HG03039 (cell line): ENCODE results near the gene LMLN.
"Not testable (repeated sequence)": the region's sequence is repeated elsewhere in the genome, so short reads cannot be mapped to it uniquely, and the experiment has no call there.

Experiments
- ATAC-seq: cut with Tn5 transposase; IDR thresholded peaks from one replicate; pipeline ENCODE4 v1.9.1; 2021; ENCODE audit warnings: mild to moderate bottlenecking, moderate library complexity; ENCODE audit not compliant: unreplicated experiment

LMLN gene

DNA sequence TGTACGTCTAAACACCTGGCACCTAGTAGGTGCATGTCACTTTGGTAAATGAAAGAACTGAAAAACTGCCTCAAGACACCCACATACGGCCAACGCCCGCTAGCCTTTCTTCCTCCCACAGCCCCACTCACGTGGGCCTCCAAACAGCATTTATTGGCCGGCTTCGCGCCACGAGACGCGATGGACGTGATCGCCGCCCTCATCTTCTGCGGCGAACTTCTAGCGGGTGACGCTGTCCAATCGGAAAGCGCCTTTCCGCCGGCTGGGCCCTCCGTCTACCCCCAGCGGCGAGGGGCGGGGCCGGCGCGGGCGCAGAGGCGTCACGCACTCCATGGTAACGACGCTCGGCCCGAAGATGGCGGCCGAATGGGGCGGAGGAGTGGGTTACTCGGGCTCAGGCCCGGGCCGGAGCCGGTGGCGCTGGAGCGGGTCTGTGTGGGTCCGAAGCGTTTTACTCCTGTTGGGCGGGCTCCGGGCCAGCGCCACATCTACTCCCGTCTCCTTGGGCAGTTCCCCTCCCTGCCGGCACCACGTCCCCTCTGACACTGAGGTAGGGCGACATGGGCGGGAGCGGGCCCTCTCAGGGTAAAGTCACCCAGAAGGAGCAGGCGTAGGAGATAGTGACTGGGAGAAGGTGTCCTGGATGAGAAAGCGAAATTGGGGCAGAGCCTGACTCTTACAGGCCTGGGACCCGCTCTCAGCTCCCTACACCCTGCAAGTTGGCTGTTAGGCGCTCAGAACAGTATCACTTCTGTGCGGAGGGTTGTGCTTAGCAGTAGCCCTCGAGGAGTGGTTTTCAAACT lies at the start of gene LMLN:
TSS of gene LMLN (plus strand) at position 327 of the 803 bp plus-strand sequence. CDS start at position 356, 29 bp downstream.
- ATAC-seq, result peak; percentile 97

DNA sequence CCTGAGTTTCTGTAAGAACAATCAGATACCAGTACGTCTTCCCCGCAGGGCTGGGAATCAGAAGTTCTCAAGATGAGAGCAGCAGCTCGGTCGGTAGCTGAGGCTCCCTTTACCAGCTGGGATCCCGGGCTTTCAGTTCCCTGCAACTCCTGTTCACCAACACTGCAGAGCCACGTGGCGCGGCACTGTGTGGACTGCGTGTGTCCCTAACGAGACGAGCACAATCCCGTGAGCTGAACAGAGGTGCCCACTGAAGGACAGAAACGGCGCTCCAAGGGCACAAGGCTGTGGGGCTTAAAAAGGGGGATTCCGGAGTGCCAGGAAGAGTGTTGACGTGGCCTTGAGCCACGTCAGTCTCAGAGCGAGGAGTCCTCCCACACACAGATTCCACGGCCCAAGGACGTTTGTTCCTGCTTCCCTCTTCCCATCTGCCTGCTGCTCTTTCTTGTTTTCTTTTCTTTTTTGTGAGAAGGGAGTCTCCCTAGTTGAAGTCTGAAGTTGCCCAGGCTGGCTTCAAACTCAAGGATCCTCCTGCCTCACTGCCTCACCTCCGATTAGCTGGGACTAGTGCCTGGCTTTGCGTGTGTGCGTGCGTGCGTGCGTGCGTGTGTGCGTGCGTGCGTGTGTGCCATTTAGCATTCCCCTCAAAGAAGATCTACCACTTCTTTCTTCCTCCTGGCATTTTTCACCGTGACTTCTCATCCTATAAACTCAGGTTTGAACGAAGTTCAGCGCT lies 47.1 kb upstream of the LMLN start:
- no peak for ATAC-seq

- no peak for ATAC-seq
Observed at GRCh38 chr3:197913641-197914380, 46.2 kb upstream of the LMLN start.

GRCh38 chr3:197921429-197922275 lies 38.4 kb upstream of the LMLN start:
- ATAC-seq, result not testable (repeated sequence)

GRCh38 chr3:197926418-197926817 lies 33.6 kb upstream of the LMLN start:
- ATAC-seq, result no peak

GRCh38 chr3:197927578-197927977 lies 32.4 kb upstream of the LMLN start:
- not testable (repeated sequence) for ATAC-seq

DNA sequence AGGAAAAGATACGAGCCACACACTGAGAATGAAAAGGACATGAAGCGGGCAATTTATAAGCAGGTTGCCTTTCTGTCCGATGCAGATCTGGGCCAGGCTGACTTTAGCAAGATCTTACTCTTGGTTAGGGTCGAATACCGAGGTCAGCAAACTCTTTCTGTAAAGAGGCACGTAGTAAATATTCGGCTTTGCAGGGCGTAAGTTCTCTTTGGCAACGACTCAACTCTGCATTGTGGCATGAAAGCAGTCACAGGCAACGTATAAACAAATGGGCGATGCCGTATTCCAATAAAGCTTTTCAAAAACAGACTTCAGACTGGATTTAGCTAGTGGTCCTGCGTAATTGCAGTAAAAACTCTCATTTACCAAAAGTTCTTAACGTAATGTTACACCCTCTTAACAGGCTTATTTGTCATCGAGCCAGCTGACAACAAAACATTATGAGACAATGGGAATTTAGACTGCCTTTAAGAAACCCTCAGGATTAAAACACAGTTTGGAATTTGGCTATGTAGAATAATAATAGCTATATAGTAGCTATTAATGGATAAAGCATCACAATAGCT lies 23.1 kb upstream of the LMLN start:
- no peak for ATAC-seq

DNA sequence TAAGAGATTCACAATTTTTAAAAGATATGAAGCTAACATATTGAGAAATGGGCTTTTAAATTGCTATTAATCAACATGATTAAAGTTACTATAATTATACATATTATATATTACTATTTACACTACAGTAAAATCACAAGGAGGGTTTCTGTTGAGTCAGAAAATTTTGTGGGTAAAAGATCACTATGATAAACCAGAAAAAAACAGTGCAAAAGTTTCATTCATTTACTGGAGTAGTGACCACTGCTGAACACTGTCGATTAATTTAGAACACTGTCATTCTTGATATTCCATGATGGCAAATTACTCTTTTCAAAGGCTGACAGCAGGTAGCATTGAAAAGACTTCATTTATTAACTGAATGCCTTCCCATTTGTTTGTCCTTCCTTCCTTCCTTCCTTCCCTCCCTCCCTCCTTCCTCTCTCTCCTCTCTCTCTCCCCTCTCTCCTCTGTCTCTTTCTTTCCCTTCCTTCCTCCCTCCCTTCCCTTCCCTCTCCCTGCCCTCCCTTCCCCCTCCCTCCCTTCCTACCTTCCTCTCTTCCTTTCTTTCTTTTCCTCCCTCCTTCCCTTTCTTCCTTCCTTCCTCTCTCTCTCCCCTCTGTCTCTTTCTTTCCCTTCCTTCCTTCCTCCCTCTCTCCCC lies 19.2 kb upstream of the LMLN start:
- no peak for ATAC-seq

DNA sequence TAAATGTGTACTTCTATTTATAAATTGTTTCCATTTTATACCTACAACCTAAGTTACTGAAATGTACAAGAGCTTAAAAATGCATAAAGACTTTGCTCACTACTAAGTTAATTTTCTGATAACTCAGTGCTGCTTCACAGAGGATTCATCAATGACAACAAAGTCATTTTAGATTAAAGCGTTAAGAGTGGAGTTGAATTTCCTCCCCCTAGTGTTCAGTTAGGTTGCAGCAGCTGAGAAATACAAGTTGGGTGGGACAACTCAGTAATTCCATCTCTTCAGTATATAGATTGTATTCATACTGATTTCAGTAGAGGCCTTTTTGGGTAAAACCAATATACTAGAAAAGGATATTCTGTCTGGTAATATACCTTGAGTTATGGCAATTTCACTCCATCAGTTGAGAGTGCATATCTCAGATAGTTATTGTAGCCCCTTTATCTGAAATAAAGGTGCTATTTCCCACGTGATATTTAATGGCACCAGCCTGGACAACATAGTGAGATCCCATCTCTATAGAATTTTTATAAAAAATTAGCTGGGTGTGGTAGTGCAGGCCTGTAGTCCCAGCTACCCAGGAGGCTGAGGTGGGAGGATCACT lies 17.0 kb upstream of the LMLN start:
- ATAC-seq, result no peak

DNA sequence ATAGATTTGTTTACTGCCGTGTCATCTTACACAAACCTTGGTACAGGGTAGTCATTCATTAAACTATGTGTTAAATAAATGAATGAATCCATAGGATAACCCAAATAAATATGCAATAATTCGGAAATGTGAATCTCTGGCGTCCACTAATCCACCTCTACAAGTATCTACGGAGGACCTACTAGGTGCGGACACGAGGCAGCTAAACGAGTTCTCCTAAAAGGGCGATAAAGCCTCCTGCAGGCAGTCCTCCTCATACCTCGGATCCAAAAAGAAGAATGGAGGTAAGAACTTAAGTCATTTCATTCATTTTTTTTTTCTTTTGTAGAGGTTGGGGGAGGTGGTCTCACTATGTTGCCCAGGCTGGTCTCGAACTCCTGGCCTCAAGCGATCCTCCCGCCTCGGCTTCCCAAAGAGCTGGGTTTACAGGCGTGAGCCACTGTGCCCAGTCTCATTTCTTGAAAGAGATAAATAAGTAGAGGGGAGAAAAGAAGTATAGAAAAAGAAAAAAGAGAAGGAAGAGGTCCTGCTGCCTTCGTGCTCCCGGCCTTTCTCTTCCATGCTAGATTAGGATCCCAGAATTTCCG lies 10.7 kb upstream of the LMLN start:
- no peak for ATAC-seq

- ATAC-seq, result peak; percentile 76
Observed at GRCh38 chr3:197949778-197950676, 10.0 kb upstream of the LMLN start, which contains the start of gene RPL35A. Gene RPL35A, plus strand, starts transcription at chr3:197950190. Its CDS starts 778 bp downstream, at chr3:197950968.

GRCh38 chr3:197950677-197951061 lies 9.3 kb upstream of the LMLN start:
- ATAC-seq, result no peak

- no peak for ATAC-seq
Observed at GRCh38 chr3:197951392-197951990, 8.5 kb upstream of the LMLN start.

DNA sequence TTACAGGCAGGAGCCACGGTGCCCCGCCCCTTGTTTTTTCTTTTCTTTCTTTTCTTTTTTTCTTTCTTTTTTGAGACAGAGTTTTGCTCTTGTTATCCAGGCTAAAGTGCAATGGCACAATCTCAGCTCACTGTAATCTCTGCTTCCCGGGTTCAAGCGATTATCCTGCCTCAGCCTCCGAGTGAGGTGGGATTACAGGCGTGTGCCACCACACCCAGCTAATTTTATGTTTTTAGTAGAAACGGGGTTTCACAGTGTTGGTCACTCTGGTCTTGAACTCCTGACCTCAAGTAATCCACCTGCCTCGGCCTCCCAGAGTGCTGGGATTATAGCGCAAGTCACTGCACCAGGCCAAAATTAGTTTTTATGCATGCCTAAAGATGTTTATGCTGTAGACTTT lies 7.6 kb upstream of the LMLN start:
- no peak for ATAC-seq

- no peak for ATAC-seq
Observed at GRCh38 chr3:197953325-197953724, 6.7 kb upstream of the LMLN start.

DNA sequence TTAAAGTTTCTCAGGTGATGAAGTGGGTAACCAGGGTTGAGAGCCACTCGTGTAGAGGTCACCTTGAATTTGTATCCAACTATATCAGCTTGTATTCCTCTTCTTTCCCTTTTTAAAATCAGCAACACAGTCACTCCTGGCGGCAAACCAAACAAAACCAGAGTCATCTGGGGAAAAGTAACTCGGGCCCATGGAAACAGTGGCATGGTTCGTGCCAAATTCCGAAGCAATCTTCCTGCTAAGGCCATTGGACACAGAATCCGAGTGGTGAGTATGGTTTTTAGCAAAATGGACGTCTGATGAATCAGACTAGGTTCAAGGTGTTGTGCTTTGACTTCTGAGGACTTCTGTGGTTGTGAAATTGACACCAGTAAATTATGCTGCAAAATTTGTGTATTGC lies 6.1 kb upstream of the LMLN start:
- no peak for ATAC-seq

DNA sequence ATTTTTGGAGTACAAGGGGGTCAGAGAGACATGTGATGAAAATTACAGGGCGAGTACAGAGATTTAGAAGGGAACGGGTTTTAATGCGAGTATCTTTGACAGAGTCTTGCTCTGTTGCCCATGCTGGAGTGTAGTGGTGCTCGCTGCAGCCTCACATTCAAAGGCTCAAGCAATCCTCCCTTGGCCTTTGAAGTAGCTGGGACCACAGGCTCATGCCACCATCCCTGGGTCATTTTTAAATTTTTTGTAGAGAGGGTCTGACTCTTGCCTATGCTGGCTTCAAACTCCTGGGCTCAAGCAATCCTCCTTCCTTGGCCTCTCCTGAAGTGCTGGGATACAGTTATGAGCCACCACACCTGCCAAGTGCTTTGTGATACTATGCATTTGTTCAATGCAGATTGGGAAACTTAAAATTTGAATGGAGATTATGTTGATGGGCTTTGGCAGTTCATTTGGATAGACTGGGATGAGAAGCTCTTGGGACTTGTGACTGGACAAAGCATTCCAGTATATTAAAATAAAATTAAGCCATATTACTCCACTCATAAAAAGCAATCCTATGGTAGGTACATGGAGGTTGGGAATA lies 4.0 kb upstream of the LMLN start:
- ATAC-seq, result no peak
